ENCODE measurements around the gene PALLD. TPM values are rescaled to one million over a fixed set of nuclear protein-coding genes. Genes with fewer than 3 reads are reported as not detected.

Gene PALLD
- total and polyA plus RNA-seq, 2 donors = 24.3 to 83.0 TPM

GRCh38 chr4:168847771-168848502 lies 351.1 kb downstream of the PALLD start:
- DNase-seq (ENCODE audit: low read depth in 6 of 9, low spot score in 9 of 9) = peak in 1 of 9 donors; percentile 59
- Histone ChIP-seq H3K4me3 (ENCODE audit: low read length in 2 of 2) (peak overlapping the region in 1 of 2 donors; percentile 8), H3K9me3 (ENCODE audit: control insufficient read depth in 2 of 2, insufficient read depth in 1 of 2, low read length in 1 of 2) (no peaks in the 10 kb centered on the region), H3K4me1 (ENCODE audit: control insufficient read depth in 2 of 2, insufficient read depth in 2 of 2, low read length in 2 of 2) (peaks cover 5 to 21% of the 10 kb centered on the region in 2 donors), H3K27me3 (ENCODE audit: control insufficient read depth in 2 of 2, insufficient read depth in 1 of 2, low read length in 1 of 2) (no peaks in the 10 kb centered on the region), H3K36me3 (ENCODE audit: control insufficient read depth in 2 of 2, insufficient read depth in 2 of 2, low read length in 1 of 2) (no peaks in the 10 kb centered on the region), H3K27ac (ENCODE audit: low read depth in 1 of 2, low read length in 1 of 2) (peak overlapping the region in 1 of 2 donors; percentile 49)
- WGBS = 21% methylated on average over 4 of the region's 4 CpGs

- no peaks in the 10 kb centered on the region for H3K36me3 ChIP-seq (ENCODE audit: control insufficient read depth in 2 of 2, insufficient read depth in 2 of 2, low read length in 1 of 2)
- H3K4me3 ChIP-seq (ENCODE audit: low read length in 2 of 2) = peak overlapping the region in 1 of 2 donors; percentile 34
- no peaks in the 10 kb centered on the region for H3K27me3 ChIP-seq (ENCODE audit: control insufficient read depth in 2 of 2, insufficient read depth in 1 of 2, low read length in 1 of 2)
- H3K4me1 ChIP-seq (ENCODE audit: control insufficient read depth in 2 of 2, insufficient read depth in 2 of 2, low read length in 2 of 2) = peaks cover 16 to 31% of the 10 kb centered on the region in 2 donors
- 35% methylated on average over 10 of the region's 10 CpGs for whole genome bisulfite sequencing
- no peaks in the 10 kb centered on the region for H3K9me3 ChIP-seq (ENCODE audit: control insufficient read depth in 2 of 2, insufficient read depth in 1 of 2, low read length in 1 of 2)
- H3K27ac ChIP-seq (ENCODE audit: low read depth in 1 of 2, low read length in 1 of 2) = peak overlapping the region; percentile 20 to 21
- peak in 1 of 9 donors; percentile 53 for DNase-seq (ENCODE audit: low read depth in 6 of 9, low spot score in 9 of 9)
Measured at GRCh38 chr4:168849030-168849675, 352.3 kb downstream of the PALLD start.

GRCh38 chr4:168849997-168850396 lies 353.1 kb downstream of the PALLD start:
- H3K27me3 ChIP-seq (ENCODE audit: control insufficient read depth in 2 of 2, insufficient read depth in 1 of 2, low read length in 1 of 2) = no peaks in the 10 kb centered on the region
- 92% methylated on average over 3 of the region's 3 CpGs for WGBS
- DNase-seq (ENCODE audit: low read depth in 6 of 9, low spot score in 9 of 9) = no peak
- peaks cover 20 to 37% of the 10 kb centered on the region in 2 donors for H3K4me1 ChIP-seq (ENCODE audit: control insufficient read depth in 2 of 2, insufficient read depth in 2 of 2, low read length in 2 of 2)
- no peak overlapping the region for H3K4me3 ChIP-seq (ENCODE audit: low read length in 2 of 2)
- H3K36me3 ChIP-seq (ENCODE audit: control insufficient read depth in 2 of 2, insufficient read depth in 2 of 2, low read length in 1 of 2) = no peaks in the 10 kb centered on the region
- no peak overlapping the region for H3K27ac ChIP-seq (ENCODE audit: low read depth in 1 of 2, low read length in 1 of 2)
- H3K9me3 ChIP-seq (ENCODE audit: control insufficient read depth in 2 of 2, insufficient read depth in 1 of 2, low read length in 1 of 2) = no peaks in the 10 kb centered on the region

- Histone ChIP-seq H3K27ac (ENCODE audit: low read depth in 1 of 2, low read length in 1 of 2) (no peak overlapping the region), H3K36me3 (ENCODE audit: control insufficient read depth in 2 of 2, insufficient read depth in 2 of 2, low read length in 1 of 2) (no peaks in the 10 kb centered on the region), H3K4me1 (ENCODE audit: control insufficient read depth in 2 of 2, insufficient read depth in 2 of 2, low read length in 2 of 2) (peaks cover 20 to 37% of the 10 kb centered on the region in 2 donors), H3K9me3 (ENCODE audit: control insufficient read depth in 2 of 2, insufficient read depth in 1 of 2, low read length in 1 of 2) (no peaks in the 10 kb centered on the region), H3K4me3 (ENCODE audit: low read length in 2 of 2) (no peak overlapping the region), H3K27me3 (ENCODE audit: control insufficient read depth in 2 of 2, insufficient read depth in 1 of 2, low read length in 1 of 2) (no peaks in the 10 kb centered on the region)
- no peak for DNase-seq (ENCODE audit: low read depth in 6 of 9, low spot score in 9 of 9)
- 90% methylated on average over 3 of the region's 3 CpGs for WGBS
Measured at GRCh38 chr4:168852387-168852786, 355.5 kb downstream of the PALLD start.

- Histone ChIP-seq H3K4me1 (ENCODE audit: control insufficient read depth in 2 of 2, insufficient read depth in 2 of 2, low read length in 2 of 2) (peaks cover 20 to 37% of the 10 kb centered on the region in 2 donors), H3K4me3 (ENCODE audit: low read length in 2 of 2) (no peak overlapping the region), H3K27ac (ENCODE audit: low read depth in 1 of 2, low read length in 1 of 2) (peak overlapping the region in 1 of 2 donors; percentile 33), H3K27me3 (ENCODE audit: control insufficient read depth in 2 of 2, insufficient read depth in 1 of 2, low read length in 1 of 2) (no peaks in the 10 kb centered on the region), H3K36me3 (ENCODE audit: control insufficient read depth in 2 of 2, insufficient read depth in 2 of 2, low read length in 1 of 2) (no peaks in the 10 kb centered on the region), H3K9me3 (ENCODE audit: control insufficient read depth in 2 of 2, insufficient read depth in 1 of 2, low read length in 1 of 2) (no peaks in the 10 kb centered on the region)
- WGBS = 9% methylated on average over 6 of the region's 6 CpGs
- peak in 3 of 9 donors; percentile 44 to 70 (median 45) for DNase-seq (ENCODE audit: low read depth in 6 of 9, low spot score in 9 of 9)
Measured at GRCh38 chr4:168852933-168853713, 356.3 kb downstream of the PALLD start.

- Histone ChIP-seq H3K4me3 (ENCODE audit: low read length in 2 of 2) (no peak overlapping the region), H3K27me3 (ENCODE audit: control insufficient read depth in 2 of 2, insufficient read depth in 1 of 2, low read length in 1 of 2) (no peaks in the 10 kb centered on the region), H3K4me1 (ENCODE audit: control insufficient read depth in 2 of 2, insufficient read depth in 2 of 2, low read length in 2 of 2) (peaks cover 18 to 37% of the 10 kb centered on the region in 2 donors)
Measured at GRCh38 chr4:168853770-168854169, 356.9 kb downstream of the PALLD start.

GRCh38 chr4:168854350-168854921 lies 357.6 kb downstream of the PALLD start:
- DNase-seq (ENCODE audit: low read depth in 6 of 9, low spot score in 9 of 9) = peak in 3 of 9 donors; percentile 20 to 49 (median 29)
- Histone ChIP-seq H3K36me3 (ENCODE audit: control insufficient read depth in 2 of 2, insufficient read depth in 2 of 2, low read length in 1 of 2) (no peaks in the 10 kb centered on the region), H3K9me3 (ENCODE audit: control insufficient read depth in 2 of 2, insufficient read depth in 1 of 2, low read length in 1 of 2) (no peaks in the 10 kb centered on the region), H3K4me3 (ENCODE audit: low read length in 2 of 2) (no peak overlapping the region), H3K4me1 (ENCODE audit: control insufficient read depth in 2 of 2, insufficient read depth in 2 of 2, low read length in 2 of 2) (peaks cover 18 to 33% of the 10 kb centered on the region in 2 donors), H3K27me3 (ENCODE audit: control insufficient read depth in 2 of 2, insufficient read depth in 1 of 2, low read length in 1 of 2) (no peaks in the 10 kb centered on the region), H3K27ac (ENCODE audit: low read depth in 1 of 2, low read length in 1 of 2) (peak overlapping the region in 1 of 2 donors; percentile 45)
- 66% methylated on average over 8 of the region's 8 CpGs for WGBS

More at GRCh38 chr4:168853770-168854169, 356.9 kb downstream of the PALLD start:
- WGBS = 82% methylated on average over 4 of the region's 4 CpGs
- no peaks in the 10 kb centered on the region for H3K36me3 ChIP-seq (ENCODE audit: control insufficient read depth in 2 of 2, insufficient read depth in 2 of 2, low read length in 1 of 2)
- H3K9me3 ChIP-seq (ENCODE audit: control insufficient read depth in 2 of 2, insufficient read depth in 1 of 2, low read length in 1 of 2) = no peaks in the 10 kb centered on the region
- H3K27ac ChIP-seq (ENCODE audit: low read depth in 1 of 2, low read length in 1 of 2) = peak overlapping the region in 1 of 2 donors; percentile 33
- peak in 1 of 9 donors; percentile 28 for DNase-seq (ENCODE audit: low read depth in 6 of 9, low spot score in 9 of 9)

- 39% methylated on average over 2 of the region's 2 CpGs for WGBS
- no peaks in the 10 kb centered on the region for H3K36me3 ChIP-seq (ENCODE audit: control insufficient read depth in 2 of 2, insufficient read depth in 2 of 2, low read length in 1 of 2)
- no peak overlapping the region for H3K27ac ChIP-seq (ENCODE audit: low read depth in 1 of 2, low read length in 1 of 2)
- no peak overlapping the region for H3K4me3 ChIP-seq (ENCODE audit: low read length in 2 of 2)
- peaks cover 15 to 22% of the 10 kb centered on the region in 2 donors for H3K4me1 ChIP-seq (ENCODE audit: control insufficient read depth in 2 of 2, insufficient read depth in 2 of 2, low read length in 2 of 2)
- no peaks in the 10 kb centered on the region for H3K9me3 ChIP-seq (ENCODE audit: control insufficient read depth in 2 of 2, insufficient read depth in 1 of 2, low read length in 1 of 2)
- no peaks in the 10 kb centered on the region for H3K27me3 ChIP-seq (ENCODE audit: control insufficient read depth in 2 of 2, insufficient read depth in 1 of 2, low read length in 1 of 2)
- no peak for DNase-seq (ENCODE audit: low read depth in 6 of 9, low spot score in 9 of 9)
Measured at GRCh38 chr4:168856312-168856711, 359.5 kb downstream of the PALLD start.
